Activated T-helper 17 cell treated with anti-CD3 and anti-CD28 coated beads, Interleukin-2, amount 50 U/mL, for 72 hours (primary cell): ENCODE data around the gene MPND. TPM values are rescaled to one million over a fixed set of nuclear protein-coding genes. Genes with fewer than 3 reads are reported as not detected.
"Not testable (repeated sequence)": the region's sequence is repeated elsewhere in the genome, so short reads cannot be mapped to it uniquely, and the experiment has no call there.

ENCODE experiments used
- ATAC-seq: fragments of 150-1000 bp; cut with Tn5 transposase; replicated peaks from 2 replicates; pipeline ENCODE4 v1.10.0; 2021; ENCODE audit warnings: mild to moderate bottlenecking, moderate library complexity
- H3K27ac Mint-ChIP-seq: one replicate; pipeline ENCODE4 v1.8.0; 2022; ENCODE audit warnings: mixed read lengths
- H3K27me3 Mint-ChIP-seq: one replicate; pipeline ENCODE4 v1.8.0; 2022; ENCODE audit warnings: mixed read lengths
- H3K36me3 Mint-ChIP-seq: one replicate; pipeline ENCODE4 v1.8.0; 2022; ENCODE audit warnings: low read depth, mild to moderate bottlenecking, mixed read lengths
- H3K4me1 Mint-ChIP-seq: one replicate; pipeline ENCODE4 v1.8.0; 2022; ENCODE audit warnings: mixed read lengths
- H3K4me3 Mint-ChIP-seq: one replicate; pipeline ENCODE4 v1.8.0; 2022; ENCODE audit warnings: mild to moderate bottlenecking, mixed read lengths
- H3K9me3 Mint-ChIP-seq: one replicate; pipeline ENCODE4 v1.8.0; 2022; ENCODE audit warnings: mixed read lengths
- total RNA-seq, 2 donors: library from RNA; stranded (reverse); gene quantifications; one replicate each; pipeline ENCODE4 v1.2.3, GENCODE V29; 2022

The MPND gene
- total RNA-seq, 2 donors from 2014 or later = 15.5 to 19.7 TPM

GRCh38 chr19:4328243-4328990 is 14.9 kb upstream of the MPND start:
- H3K9me3 Mint-ChIP-seq = no peaks in the 10 kb centered on the region
- peak overlapping the region; percentile 78 for H3K27ac Mint-ChIP-seq
- ATAC-seq = peak; percentile 89
- peaks cover 4% of the 10 kb centered on the region for H3K4me1 Mint-ChIP-seq
- peak overlapping the region; percentile 88 for H3K4me3 Mint-ChIP-seq
- peaks cover 6% of the 10 kb centered on the region for H3K36me3 Mint-ChIP-seq
- H3K27me3 Mint-ChIP-seq = no peaks in the 10 kb centered on the region

GRCh38 chr19:4328991-4329681 is 14.2 kb upstream of the MPND start:
- Mint-ChIP-seq H3K27ac (peak overlapping the region; percentile 78), H3K4me3 (peak overlapping the region; percentile 88)
- H3K36me3 Mint-ChIP-seq, H3K4me1 Mint-ChIP-seq, H3K27me3 Mint-ChIP-seq, ATAC-seq, H3K9me3 Mint-ChIP-seq: not testable (repeated sequence)

- ATAC-seq = no peak
- Mint-ChIP-seq H3K4me1 (peaks cover 13% of the 10 kb centered on the region), H3K36me3 (peaks cover 15% of the 10 kb centered on the region), H3K9me3 (peaks cover 5% of the 10 kb centered on the region), H3K27me3 (no peaks in the 10 kb centered on the region), H3K27ac (no peak overlapping the region), H3K4me3 (peak overlapping the region; percentile 88)
These were observed 13.5 kb upstream of the MPND start for GRCh38 chr19:4329858-4330257.

GRCh38 chr19:4334929-4335570 is 8.3 kb upstream of the MPND start:
- Mint-ChIP-seq H3K4me1 (peaks cover 26% of the 10 kb centered on the region), H3K27me3 (no peaks in the 10 kb centered on the region), H3K27ac (no peak overlapping the region), H3K9me3 (peaks cover 5% of the 10 kb centered on the region), H3K36me3 (peaks cover 17% of the 10 kb centered on the region), H3K4me3 (no peak overlapping the region)
- ATAC-seq = no peak

- no peak for ATAC-seq
- Mint-ChIP-seq H3K4me1 (peaks cover 26% of the 10 kb centered on the region), H3K27ac (peak overlapping the region; percentile 94), H3K36me3 (peaks cover 17% of the 10 kb centered on the region), H3K27me3 (no peaks in the 10 kb centered on the region), H3K9me3 (peaks cover 5% of the 10 kb centered on the region), H3K4me3 (peak overlapping the region; percentile 85)
These were observed 5.4 kb upstream of the MPND start for GRCh38 chr19:4337906-4338440.

- Mint-ChIP-seq H3K9me3 (peaks cover 5% of the 10 kb centered on the region), H3K4me3 (peak within 1 kb of the TSS; percentile 85), H3K27me3 (no peaks in the 10 kb centered on the region), H3K27ac (peak within 1 kb of the TSS; percentile 94), H3K36me3 (peaks cover 17% of the 10 kb centered on the region), H3K4me1 (peaks cover 26% of the 10 kb centered on the region)
- ATAC-seq = no peak
These were observed 4.7 kb upstream of the MPND start, which contains the start of gene STAP2 for GRCh38 chr19:4338441-4339355. TSS of gene STAP2 (minus strand) at chr19:4338827. CDS start at chr19:4338753, 74 bp downstream.

- ATAC-seq = no peak
- peak overlapping the region; percentile 89 for H3K4me3 Mint-ChIP-seq
- peaks cover 10% of the 10 kb centered on the region for H3K4me1 Mint-ChIP-seq
- no peaks in the 10 kb centered on the region for H3K27me3 Mint-ChIP-seq
- H3K27ac Mint-ChIP-seq = peak overlapping the region; percentile 81
- no peaks in the 10 kb centered on the region for H3K9me3 Mint-ChIP-seq
- peaks cover 19% of the 10 kb centered on the region for H3K36me3 Mint-ChIP-seq
These were observed 1.1 kb upstream of the MPND start for GRCh38 chr19:4342314-4342614.

GRCh38 chr19:4342615-4343369 is 570 bp upstream of the MPND start:
- no peaks in the 10 kb centered on the region for H3K27me3 Mint-ChIP-seq

GRCh38 chr19:4345342-4346019 is 2.1 kb downstream of the MPND start:
- Mint-ChIP-seq H3K4me3 (peak overlapping the region; percentile 12), H3K9me3 (no peaks in the 10 kb centered on the region), H3K36me3 (peaks cover 37% of the 10 kb centered on the region), H3K4me1 (no peaks in the 10 kb centered on the region), H3K27ac (no peak overlapping the region), H3K27me3 (no peaks in the 10 kb centered on the region)
- ATAC-seq = no peak

More at GRCh38 chr19:4342615-4343369, 570 bp upstream of the MPND start:
- Mint-ChIP-seq H3K4me3 (peak overlapping the region; percentile 89), H3K36me3 (peaks cover 24% of the 10 kb centered on the region), H3K4me1 (peaks cover 10% of the 10 kb centered on the region), H3K9me3 (no peaks in the 10 kb centered on the region), H3K27ac (peak overlapping the region; percentile 81)
- ATAC-seq = peak; percentile 91

- Mint-ChIP-seq H3K4me3 (no peak overlapping the region), H3K9me3 (no peaks in the 10 kb centered on the region), H3K27me3 (no peaks in the 10 kb centered on the region), H3K36me3 (peaks cover 40% of the 10 kb centered on the region), H3K4me1 (no peaks in the 10 kb centered on the region), H3K27ac (no peak overlapping the region)
- ATAC-seq = no peak
These were observed 2.6 kb downstream of the MPND start for GRCh38 chr19:4346020-4346383.

GRCh38 chr19:4347521-4347920 is 4.2 kb downstream of the MPND start:
- Mint-ChIP-seq H3K27me3 (no peaks in the 10 kb centered on the region), H3K36me3 (peaks cover 40% of the 10 kb centered on the region), H3K9me3 (no peaks in the 10 kb centered on the region), H3K4me1 (no peaks in the 10 kb centered on the region), H3K4me3 (no peak overlapping the region), H3K27ac (no peak overlapping the region)
- ATAC-seq = no peak

GRCh38 chr19:4349225-4349624 is 5.9 kb downstream of the MPND start:
- not testable (repeated sequence) for H3K9me3 Mint-ChIP-seq, H3K27me3 Mint-ChIP-seq, H3K4me1 Mint-ChIP-seq, H3K4me3 Mint-ChIP-seq, ATAC-seq, H3K27ac Mint-ChIP-seq
- peaks cover 40% of the 10 kb centered on the region for H3K36me3 Mint-ChIP-seq

- Mint-ChIP-seq H3K4me1 (no peaks in the 10 kb centered on the region), H3K36me3 (peaks cover 40% of the 10 kb centered on the region), H3K9me3 (no peaks in the 10 kb centered on the region), H3K27ac (no peak overlapping the region), H3K27me3 (no peaks in the 10 kb centered on the region), H3K4me3 (no peak overlapping the region)
- no peak for ATAC-seq
These were observed 6.7 kb downstream of the MPND start for GRCh38 chr19:4350111-4350510.
